Colon (tissue), 2 donors: Measurements from ENCODE around the gene NPAP1.
"Not testable (repeated sequence)": the region's sequence is repeated elsewhere in the genome, so short reads cannot be mapped to it uniquely, and the experiment has no call there.

Source experiments
- FAIRE-seq: peaks from 2 replicates; lab custom pipeline; 2012; peaks lifted over from hg19 to GRCh38; lab: Jason Lieb, UNC
- donor health status: control.
- donor health status: control.

NPAP1 gene, protein sequence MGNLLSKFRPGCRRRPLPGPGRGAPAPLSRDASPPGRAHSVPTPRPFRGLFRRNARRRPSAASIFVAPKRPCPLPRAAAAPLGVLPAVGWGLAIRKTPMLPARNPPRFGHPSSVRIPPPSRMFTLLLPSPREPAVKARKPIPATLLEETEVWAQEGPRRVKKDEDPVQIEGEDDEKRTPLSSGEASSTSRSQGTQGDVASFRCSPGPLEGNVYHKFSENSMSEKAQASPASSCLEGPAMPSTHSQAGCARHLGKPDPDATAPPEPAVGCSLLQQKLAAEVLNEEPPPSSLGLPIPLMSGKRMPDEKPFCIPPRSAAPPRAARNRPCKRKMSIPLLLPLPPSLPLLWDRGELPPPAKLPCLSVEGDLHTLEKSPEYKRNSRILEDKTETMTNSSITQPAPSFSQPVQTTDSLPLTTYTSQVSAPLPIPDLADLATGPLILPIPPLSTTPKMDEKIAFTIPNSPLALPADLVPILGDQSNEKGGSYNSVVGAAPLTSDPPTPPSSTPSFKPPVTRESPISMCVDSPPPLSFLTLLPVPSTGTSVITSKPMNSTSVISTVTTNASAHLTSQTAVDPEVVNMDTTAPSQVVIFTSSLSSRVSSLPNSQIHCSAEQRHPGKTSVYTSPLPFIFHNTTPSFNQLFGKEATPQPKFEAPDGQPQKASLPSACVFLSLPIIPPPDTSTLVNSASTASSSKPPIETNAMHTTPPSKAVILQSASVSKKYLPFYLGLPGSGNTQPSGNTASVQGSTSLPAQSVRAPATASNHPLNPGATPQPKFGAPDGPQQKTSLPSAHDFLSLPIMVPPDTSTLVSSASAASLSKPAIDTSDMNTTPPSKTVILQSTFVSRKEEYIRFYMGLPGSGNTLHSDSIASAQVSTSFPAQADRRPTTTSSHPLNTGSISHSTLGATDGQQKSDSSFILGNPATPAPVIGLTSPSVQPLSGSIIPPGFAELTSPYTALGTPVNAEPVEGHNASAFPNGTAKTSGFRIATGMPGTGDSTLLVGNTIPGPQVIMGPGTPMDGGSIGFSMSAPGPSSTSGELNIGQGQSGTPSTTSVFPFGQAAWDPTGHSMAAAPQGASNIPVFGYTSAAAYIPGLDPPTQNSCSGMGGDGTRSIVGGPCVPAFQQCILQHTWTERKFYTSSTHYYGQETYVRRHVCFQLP

DNA sequence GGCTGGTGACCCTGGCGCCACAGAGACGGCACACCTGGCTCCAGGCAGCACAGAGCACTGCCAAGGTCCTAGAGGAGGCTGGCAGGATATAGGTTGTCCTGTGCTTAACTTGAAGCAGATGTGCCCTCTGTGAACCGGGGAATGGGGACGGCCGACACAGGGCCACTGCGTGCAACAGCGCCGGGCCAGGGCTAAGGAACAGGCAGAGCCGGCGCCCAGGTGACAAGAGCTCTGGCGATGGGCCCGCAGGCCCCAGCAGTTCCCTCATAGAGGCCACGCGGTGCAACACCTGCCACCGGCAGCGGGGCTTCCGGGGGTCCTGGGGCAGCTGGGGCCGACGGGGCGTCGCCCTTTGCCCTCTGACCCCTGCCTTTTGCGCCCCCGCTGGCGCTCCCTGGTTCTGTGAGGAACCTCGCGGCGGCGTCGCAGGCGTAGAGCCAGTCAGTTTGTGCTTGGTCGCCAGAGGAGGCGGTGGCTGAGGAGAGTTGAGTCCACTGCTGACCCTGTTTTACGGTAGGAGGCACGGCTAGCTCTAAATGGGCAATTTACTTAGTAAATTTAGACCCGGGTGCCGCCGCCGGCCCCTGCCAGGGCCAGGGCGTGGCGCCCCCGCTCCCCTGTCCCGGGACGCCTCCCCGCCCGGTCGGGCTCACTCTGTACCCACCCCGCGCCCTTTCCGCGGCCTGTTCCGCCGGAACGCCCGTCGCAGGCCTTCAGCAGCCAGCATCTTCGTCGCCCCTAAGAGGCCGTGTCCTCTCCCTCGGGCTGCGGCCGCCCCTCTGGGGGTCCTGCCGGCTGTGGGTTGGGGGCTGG, at the start of gene NPAP1:
Gene NPAP1 (plus strand): TSS at position 444 of the 813 bp plus-strand sequence. CDS start 93 bp downstream, at position 537.
- no peak for FAIRE-seq

DNA sequence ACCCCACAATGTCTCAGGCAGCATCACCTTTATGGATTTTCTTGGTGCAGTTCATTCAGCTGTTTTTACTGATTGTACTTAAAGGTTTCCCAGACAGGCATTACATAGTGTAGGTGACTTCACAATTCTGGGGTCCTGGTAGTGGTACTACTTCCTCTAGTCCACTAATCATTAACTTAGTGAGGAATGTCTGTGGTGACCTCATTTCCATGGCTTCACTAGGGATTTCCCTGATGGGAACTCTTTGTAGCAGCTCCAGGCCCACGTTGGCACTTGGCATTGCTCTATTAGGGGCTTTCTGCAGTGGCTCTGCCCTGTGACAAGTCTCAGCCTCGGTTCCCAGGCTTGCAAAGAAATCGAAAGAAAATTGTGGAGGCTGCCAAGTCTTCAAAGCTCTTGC, 48.1 kb upstream of the NPAP1 start:
- no peak for FAIRE-seq

DNA sequence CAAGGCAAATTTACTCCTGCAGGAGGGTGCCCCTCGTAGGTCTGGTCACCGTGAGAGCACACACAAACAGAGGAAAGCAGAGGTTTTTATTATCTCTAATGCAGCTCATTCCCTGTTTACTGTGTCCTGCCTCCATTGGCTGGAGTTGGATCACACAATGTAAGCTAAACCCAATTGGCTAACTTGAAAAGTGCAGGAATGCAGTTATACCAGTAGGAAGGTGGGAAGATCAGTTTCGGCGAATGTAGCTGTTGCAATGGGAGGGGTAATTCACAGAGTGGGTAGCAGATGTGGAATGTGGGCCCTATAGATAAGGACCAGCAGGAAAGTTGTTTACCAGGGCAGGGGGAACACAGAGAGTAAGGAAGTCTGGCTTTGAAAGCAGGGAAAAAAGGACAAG, 42.5 kb upstream of the NPAP1 start:
- FAIRE-seq: no peak

DNA sequence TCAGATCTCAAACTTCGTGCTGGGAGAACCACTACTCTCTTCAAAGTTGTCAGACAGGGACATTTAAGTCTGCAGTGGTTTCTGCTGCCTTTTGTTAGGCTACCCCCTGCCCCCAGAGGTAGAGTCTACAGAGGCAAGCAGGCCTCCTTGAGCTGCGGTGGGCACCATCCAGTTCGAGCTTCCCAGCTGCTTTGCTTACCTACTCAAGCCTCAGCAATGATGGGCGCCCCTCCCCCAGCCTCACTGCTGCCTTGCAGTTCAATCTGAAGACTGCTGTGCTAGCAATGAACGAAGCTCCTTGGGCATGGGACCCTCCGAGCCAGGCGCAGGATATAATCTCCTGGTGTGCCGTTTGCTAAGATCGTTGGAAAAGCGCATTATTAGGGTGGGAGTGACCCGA, 36.2 kb upstream of the NPAP1 start:
- FAIRE-seq: not testable (repeated sequence)

DNA sequence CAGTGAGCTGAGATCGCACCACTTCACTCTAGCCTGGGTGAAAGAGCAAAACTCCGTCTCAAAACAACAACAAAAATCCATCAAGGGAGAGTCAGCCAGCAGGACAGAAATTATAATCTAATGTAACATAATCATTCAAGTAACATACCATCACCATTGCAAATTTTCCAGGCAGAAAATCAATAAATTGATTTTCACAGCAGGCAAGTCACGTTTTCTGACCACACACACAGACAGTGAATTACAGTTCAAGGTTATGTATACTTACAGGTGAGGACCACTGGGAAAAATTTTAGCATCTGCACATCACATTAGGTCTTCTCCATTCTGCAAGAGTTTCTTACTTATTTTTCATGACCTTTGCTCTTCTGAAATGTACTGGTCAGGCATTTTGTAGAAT, 29.9 kb upstream of the NPAP1 start:
- no peak for FAIRE-seq

DNA sequence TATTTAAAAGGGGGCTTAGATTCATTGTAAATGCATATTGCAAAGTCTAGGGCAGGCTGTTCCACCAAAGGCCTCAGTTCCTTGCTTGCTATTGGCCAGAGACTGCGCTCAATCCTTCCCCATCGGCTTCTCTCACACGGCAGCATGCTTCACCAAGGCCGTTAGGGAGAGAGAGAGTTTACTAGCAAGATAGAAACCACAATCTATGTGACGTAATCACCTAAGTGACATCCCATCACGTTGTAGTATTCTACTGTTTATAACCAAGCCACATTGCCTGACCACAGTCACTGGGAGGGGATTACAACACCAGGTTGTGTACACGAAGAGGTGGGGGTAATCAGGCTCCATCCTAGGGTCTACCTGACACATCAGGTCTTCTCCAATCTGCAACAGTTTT, 16.0 kb upstream of the NPAP1 start:
- FAIRE-seq: no peak

DNA sequence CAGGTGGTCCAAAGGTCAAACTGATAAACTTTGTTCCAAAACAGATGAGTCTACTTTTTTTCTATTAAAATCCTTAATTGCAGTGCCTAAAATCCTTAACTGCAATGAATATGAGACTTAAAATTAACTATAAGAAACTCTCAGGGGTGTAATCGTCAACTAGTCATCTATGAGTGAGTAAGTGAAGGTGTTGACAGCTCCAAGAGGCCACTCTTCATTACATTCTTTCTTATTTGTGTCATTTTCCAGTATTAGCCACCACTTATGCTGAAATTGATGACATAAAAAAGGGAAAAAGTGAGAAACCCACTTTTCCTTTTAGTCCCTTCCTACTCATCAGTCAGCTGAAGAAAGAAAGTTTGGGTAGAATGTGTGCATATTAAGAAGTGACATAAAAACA, 12.6 kb upstream of the NPAP1 start:
- FAIRE-seq: no peak

DNA sequence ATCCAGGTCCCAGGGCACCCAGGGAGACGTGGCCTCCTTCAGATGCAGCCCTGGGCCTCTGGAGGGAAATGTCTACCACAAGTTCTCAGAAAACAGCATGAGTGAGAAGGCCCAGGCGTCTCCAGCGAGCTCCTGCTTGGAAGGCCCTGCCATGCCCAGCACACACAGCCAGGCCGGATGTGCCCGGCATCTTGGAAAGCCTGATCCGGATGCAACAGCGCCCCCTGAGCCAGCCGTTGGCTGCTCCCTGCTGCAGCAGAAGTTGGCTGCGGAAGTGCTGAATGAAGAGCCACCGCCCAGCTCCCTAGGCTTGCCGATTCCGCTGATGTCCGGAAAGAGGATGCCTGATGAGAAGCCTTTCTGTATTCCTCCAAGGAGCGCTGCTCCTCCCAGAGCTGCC, 856 bp downstream of the NPAP1 start:
- FAIRE-seq: no peak

DNA sequence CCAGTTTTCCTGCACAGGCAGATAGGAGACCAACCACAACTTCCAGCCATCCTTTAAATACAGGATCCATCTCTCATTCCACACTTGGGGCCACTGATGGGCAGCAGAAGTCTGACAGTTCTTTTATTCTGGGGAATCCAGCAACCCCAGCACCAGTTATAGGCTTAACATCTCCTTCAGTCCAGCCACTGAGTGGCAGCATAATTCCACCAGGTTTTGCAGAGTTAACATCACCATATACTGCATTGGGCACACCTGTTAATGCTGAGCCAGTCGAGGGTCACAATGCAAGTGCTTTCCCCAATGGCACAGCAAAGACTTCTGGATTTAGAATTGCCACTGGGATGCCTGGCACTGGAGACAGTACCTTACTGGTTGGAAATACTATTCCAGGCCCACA, 2.9 kb downstream of the NPAP1 start:
- FAIRE-seq: no peak

DNA sequence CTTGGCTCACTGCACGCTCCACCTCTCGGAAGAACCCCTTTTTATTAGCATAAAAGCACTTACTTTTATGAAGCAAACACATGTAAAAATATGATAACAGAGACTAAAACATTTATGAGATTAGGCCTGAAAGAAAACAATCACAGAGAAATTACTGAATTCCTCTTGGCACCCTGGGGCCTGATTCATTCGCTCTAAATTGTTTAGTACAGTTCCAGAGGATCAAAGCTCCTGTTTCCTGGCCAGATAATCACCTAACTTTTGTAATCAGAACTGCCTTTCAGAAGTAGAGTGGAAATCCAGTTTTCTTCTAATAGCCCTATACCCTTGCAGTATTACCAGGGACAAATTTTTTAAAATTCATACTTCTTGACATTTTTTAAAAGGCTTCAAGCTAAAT, 6.4 kb downstream of the NPAP1 start:
- no peak for FAIRE-seq

DNA sequence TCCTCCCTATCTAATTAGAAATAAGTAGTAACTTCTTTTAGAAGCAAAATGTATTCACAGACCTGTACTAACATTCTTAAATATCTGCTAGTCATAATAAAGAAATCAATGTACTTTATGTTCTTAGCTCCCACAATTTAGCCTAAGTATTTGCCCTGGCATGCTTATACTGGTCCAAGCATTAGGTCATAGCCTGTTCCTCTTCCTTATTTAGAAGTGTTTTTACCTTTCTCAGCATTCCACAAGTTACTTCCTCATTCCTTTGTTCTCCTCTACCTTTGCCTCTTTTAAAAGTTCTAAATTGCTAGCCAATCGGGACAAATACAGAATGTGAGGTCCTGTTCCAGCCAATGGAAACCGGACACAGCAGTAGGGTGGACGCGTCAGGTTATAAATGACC, 7.3 kb downstream of the NPAP1 start:
- FAIRE-seq: not testable (repeated sequence)

DNA sequence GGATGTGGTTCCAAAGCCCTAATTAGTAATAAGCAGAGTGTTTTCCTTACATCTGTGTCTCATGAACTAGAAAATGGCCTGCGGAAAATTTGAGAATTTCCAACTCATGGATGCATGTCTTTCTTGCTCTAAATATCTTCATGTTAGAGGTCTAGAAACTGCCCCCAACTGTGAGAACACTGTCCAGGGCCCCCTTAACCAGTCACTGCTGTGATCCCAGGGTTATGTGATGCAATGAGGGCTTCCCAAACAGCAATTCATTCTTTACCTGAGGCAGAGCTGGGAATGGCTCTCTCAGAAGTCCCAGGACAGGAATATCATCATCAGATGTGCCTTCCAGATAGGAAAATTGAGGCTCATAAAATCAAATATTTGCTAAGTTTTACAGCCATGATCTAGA, 8.2 kb downstream of the NPAP1 start:
- FAIRE-seq: no peak

DNA sequence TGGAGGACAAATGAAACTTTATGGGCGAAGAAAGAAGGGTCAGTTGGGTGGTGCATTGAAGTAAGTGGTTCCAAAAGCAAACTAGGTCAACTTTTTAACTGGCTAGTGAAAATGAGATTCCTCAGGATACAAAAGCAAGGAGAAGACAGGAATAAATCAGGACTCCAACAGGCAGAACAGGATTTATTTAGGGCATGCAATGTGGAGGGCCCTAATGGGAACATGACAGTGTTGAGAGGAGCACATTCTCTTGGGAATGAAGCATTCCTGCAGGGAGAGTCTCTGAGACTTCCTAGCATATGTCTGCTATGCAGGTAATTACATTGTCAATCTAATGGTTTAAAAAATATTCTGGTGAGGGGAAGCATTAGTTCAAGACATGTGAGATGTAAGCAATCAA, 8.7 kb downstream of the NPAP1 start:
- FAIRE-seq: no peak

DNA sequence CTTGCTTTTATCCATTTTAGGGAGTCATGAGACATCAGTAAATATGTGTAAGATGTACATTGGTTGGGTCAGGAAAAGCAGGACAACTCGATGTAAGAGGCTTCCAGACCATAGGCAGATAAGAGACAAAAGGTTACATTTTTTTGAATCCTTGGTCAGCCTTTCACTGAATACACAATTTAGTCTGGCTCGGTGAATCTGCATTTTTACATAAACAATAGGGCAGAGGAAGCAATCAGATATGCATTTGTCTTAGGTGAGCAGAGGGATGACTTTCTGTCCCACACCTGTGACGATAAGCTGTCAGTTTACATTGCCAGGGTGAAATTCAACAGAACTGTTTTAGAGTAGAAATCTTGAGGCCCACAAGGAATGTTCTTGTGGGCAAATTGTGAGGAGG, 20.6 kb downstream of the NPAP1 start:
- FAIRE-seq: no peak

DNA sequence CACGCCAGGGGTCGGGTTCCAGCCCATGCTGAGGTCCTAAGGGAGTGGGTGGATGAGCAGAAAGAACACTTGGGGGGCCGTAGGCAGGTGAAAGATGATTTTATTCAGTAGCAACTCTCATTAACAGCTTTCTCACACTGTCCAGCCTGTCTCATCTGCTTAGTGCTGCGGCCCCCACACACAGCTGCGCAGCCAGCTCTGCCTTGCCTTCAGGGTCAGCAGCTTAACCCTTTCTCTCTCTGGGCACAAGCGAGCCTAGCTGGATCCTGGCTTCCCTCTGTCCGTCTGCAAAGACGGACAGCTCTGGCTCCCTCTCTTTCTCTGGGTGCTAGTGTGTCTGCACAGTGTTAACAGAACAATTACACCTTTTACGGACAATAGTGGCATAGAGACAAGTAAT, 21.3 kb downstream of the NPAP1 start:
- FAIRE-seq: no peak

DNA sequence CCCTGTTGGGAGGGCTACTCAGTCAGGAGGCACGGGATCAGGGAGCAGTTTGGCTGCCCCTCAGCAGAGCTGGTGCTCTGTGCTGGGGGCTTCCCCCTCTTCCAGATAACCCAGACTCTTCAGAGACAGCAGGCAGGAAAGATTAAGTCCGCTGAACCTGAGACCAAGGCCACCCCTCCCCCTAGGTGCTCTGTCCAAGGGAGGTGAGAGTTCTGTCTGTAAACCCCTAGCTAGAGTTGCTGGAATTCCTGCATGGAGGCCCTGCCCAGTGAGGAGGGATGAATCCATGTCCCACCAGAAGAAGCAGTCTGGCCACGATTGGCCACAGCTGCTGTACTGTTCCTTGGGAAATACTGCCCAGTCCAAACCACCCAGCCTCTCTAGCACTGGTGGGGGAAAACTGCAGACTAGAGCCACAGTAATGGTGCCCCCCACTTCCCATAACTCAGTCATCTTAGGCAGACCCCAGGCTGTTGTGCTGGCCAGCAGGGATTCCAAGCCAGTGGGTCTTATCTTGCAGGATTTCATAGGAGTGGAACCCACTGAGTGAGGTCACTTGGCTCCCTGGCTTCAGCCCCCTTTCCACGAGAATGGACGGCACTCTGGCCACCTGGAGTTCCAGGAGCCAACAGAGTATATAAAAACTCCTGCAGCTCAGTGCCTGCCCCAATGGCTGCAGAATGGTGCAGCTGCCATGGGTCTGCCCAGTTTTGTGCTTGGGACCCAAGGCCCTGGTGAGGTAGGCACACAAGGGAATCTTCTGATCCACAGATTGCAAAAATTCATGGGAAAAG, 42.9 kb downstream of the NPAP1 start:
- FAIRE-seq: no peak

DNA sequence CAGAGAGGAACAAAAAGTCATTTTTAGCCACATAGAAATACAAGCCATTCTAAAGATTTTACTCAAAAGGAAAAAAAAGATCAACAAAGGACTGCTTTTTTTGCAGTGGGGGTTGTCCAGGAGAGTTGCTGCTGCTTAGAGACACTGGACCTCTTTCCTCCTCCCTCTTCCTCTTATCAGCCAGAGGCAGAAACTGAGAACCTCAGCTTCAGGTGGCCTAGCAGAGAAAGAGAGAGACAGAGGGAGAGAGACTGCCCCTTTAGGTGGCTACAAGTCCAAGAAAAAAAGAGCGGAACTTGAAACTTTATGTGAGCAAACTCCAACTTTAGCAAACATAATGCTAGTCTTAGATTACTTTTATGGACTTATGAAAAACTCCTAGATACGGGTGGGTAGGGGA, 54.2 kb downstream of the NPAP1 start:
- no peak for FAIRE-seq
